Activated CD8-positive, alpha-beta memory T cell treated with anti-CD3 and anti-CD28 coated beads, Interleukin-2, amount 50 U/mL, for 24 hours (primary cell): ENCODE data around the gene TM4SF20.

Source experiments
- DNase-seq: peaks from one replicate; pipeline ENCODE4 v3.0.0-alpha.2; 2020; ENCODE audit errors: extremely low read depth

Gene TM4SF20

GRCh38 chr2:227322530-227323205 is 56.4 kb downstream of the TM4SF20 start:
- DNase-seq = no peak

- DNase-seq = no peak
These were observed 58.6 kb downstream of the TM4SF20 start for GRCh38 chr2:227320305-227321094.

DNA sequence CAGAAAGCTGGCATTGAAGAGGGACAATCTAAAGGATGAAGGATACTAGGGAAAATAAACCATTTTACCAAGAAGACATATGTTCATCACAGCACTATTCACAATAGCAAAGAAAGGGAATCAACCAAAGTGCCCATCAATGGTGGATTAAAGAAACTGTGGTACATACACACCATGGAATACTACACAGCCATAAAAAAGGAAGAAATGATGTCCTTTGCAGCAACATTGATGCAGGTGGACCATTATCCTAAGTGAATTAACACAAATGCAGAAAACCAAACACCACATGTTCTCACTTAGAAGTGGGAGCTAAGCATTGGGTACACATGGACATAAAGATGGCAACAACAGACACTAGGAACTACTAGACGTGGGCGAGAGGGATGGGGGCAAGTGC is 61.3 kb downstream of the TM4SF20 start:
- DNase-seq = no peak

- DNase-seq = no peak
These were observed 65.8 kb downstream of the TM4SF20 start for GRCh38 chr2:227313310-227313709.

DNA sequence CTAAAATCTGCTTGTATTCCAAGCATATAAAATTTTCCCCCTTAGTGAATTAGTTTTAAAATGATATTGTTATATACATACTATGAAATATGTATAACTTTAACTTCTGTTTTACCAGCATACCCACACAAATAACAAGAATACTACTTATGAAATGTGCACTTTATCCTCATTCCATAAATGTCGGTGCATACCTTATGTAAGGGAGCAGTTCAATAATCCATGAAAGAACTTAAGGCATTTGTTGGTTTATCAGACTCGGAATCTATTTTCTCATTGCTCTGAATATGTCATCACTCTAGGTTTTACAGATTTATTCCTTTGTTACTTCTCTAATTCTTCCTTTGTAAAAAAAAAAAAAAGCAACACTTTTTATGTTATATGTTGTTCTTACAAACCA is 66.5 kb downstream of the TM4SF20 start:
- DNase-seq = no peak
